GM21360 (cell line): Measurements from ENCODE around the gene SATB2.
A peak's percentile ranks its signal among the peaks of the same experiment; 100 is the strongest.

Experiments
- ATAC-seq: cut with Tn5 transposase; IDR thresholded peaks from one replicate; pipeline ENCODE4 v1.9.1; 2021; ENCODE audit warnings: mild to moderate bottlenecking, moderate library complexity; ENCODE audit not compliant: unreplicated experiment

SATB2 gene

GRCh38 chr2:199466692-199467065 lies 8.9 kb upstream of the SATB2 start:
- no peak for ATAC-seq

GRCh38 chr2:199465988-199466691 lies 8.4 kb upstream of the SATB2 start:
- ATAC-seq: no peak

DNA sequence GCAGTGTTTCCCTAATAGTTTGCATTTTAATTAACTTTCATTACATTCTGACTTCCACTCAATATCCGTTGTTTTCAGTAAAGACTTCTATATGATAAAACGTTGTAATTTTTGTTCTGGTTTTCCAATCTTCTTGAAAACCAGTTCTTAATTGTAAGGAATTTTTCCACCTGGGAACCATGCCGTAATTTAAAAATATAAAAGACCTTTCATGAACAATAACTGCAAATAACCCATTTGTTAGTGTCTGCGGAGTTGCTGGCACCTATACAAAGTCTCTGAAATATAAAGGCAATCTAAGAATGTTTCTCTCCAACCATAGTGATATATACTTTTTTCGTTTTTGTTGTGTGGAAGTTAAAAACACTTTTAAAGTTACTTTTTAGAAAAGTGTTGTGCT lies 7.7 kb upstream of the SATB2 start:
- ATAC-seq: no peak

DNA sequence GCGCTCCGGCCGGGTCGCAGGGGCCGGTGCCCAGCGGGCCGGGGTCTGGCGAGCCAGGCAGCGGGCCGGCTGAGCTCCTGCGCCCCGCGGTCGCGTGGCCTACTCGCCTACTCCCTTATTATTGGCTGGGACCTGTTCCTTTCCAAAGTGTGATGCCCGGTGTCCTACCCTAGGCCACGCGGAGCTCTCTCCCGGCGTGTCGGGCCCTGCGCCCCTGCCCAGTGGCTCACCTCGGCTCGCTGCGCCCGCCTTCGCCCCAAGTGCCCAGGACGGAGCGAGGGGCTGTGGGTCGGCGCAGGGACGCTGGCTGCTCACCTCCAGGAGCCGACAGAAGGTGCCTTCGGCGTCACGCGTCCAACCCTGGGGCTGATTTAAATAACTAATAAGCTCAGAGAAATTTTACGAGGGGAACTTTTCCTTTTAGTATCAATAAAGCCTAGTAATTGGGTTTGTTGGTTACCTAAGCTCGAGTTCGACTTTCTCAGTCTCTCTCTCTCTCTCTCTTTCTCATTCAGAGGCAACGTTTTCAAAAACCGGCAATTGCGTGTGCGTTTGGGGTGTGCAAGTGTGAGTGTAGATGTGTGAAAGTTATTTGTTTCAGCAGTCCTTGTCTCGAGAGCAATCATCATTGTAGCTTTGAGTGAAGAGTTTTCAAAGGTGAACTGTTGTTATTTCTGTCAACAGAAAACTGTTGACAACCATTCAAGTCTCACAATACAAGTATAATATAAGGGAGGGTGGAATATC lies 7.0 kb upstream of the SATB2 start:
- no peak for ATAC-seq

DNA sequence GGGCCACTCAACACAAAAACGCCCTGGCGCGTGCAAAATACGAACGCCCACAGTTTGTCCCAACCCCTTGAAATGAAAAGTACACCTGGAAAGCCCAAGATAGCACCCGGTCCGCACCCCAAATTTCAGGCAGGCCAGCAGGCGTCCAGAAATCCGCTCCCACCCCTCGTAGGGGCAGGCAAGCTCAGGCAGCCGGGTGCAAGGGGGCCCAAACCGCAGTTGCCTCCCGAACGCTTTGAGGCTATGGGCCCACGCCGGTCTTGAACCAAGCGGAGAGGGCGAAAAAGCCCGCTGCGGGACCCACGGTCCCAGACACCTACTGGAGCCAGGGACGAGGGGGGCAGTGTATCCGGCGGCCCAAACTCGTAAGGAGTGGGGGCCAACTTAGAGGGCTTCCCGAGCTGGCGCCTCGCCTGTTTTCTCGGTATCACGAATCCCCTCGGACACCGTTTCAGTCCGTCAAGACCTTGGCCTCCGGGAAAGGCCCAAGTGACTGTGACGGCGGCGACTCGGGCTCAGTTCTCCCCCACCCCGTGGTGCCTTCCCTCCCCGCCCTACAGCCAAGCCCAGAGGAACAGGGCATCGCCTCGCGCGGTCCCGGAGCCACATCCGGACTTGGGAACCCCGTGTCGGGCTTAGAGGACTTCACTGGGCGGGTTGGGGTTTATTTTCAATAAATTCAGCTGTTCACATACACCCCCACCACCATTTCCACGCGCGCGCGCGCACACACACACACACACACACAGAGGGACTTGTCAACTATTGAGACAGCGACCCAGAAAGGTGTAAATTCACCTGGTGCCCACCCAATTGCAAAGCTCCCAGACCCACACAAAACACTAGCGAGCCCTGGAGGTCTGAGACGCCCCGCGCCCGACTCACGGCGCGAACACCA lies 6.2 kb upstream of the SATB2 start:
- no peak for ATAC-seq

DNA sequence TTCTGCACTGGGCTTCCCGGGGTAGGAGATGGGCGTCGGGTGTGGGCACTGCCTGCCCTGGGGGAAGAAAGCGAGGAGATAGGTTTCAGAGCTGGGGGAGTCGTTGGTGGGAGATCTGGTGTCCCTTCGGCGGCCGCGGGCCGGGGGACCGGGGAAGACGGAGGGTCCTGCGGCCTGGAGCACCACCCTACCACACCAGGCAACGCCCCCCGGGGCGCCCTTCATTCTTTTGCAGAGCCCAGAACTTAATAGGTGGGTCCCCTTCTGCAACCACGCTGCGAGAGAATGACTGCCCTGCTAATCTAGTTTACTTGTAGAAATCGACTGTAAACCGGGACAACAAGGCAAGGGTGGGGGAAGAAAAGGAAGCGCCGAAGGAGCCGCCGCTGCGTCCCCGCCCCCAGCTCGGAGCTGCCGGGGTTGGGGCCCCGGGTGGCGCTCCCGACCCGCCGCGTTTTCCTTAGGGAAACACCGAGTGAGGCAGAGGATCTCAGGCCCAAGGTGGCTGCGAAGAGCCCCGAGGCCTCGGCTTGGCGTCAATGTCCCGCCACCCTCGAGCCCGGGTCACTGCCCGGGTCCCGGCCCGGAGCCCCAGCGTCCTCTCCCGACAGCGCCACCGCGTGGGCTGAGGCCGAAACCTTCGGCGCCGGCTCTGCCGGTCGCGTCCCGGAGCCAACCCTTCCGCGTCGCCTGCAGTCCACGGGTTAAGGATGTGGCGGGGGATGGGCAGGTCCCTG lies 5.4 kb upstream of the SATB2 start:
- ATAC-seq: peak; percentile 41

DNA sequence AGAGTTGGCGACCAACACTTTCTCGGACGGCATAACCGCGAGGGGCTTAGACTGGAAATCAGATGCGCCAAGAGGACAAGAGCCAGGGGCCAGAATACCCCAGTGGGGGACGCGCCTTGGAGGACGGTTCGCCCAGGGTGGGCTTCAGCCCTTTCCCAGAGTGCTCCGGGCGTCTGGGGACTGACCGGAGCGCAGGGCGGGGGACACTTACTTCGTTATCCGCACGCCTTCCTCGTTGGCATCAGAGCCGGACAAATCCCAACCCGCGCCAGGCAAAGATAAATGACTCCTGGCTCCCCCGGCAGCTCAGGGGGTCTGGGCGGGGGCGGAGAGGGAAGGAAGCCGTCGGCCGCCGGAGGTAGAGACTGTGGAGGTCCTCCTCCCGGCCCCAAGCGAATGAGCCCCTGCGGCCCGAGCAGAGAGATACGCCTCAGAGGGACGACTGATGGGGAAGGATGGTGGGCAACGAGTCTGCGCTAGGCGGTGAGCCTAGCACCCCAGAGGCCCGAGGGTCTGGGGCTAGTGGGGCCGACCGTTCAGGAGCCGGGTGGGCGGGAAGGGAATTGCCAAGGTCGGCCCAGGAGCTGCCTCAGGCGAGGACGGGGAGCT lies 4.7 kb upstream of the SATB2 start:
- ATAC-seq: no peak

DNA sequence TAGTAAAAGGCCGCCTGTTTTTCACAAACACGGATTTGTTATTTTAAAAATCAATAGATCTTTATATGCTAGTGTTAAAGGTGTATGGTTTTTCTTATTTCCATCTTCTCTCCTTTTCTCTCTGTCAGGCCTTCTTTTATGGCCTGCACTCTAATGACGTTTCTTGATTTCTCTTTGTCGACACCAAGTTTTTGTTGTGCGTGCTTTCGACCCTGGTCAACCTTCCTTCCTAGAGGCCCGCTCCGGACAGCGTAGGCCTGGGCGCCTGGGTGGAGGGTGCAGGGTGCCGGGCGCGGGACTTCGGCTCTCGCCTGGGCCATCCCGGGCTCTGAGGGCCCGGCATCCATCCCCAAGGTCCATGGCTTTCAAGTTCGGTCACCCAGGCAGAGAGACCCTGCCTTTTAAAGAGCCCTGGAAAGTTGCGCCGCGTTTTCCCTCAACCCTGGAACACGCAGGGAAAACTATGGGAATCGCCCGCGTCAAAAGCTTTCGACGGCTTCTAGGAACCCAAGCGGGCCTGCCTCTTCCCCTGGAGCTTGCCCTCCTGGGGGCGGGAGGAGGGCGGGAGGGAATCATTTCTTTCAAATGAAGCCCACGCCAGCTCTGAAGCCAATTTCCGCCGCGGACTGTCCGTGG lies 4.1 kb upstream of the SATB2 start:
- no peak for ATAC-seq

- ATAC-seq: no peak
Measured at GRCh38 chr2:199460846-199461710, 3.3 kb upstream of the SATB2 start.

DNA sequence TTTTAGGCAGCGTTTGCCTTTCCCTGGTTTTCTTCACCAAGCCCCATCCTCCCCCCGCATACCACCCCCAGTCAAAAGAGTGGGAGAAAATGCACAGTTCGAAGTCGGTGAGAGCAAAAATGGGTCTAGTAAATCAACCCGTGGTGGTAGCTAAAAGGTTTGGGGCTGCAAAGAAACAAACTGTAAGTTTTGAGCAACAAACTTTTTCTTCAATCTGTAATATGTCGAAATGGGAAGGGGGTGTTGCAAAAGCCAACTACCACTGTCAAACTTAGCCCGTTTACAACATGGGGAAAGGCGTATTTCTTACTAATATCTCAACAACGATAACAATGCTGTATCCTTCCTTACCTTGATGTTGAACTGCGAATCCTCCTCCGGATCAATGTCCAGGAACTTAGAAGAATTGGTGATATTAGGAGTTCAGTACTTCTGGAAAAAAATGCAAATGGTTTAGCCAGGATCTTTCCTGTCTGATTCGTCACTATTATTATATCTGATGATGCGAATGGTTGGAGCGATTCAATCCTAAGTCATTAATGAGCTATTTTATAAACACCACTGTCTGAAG lies 2.4 kb upstream of the SATB2 start:
- no peak for ATAC-seq

DNA sequence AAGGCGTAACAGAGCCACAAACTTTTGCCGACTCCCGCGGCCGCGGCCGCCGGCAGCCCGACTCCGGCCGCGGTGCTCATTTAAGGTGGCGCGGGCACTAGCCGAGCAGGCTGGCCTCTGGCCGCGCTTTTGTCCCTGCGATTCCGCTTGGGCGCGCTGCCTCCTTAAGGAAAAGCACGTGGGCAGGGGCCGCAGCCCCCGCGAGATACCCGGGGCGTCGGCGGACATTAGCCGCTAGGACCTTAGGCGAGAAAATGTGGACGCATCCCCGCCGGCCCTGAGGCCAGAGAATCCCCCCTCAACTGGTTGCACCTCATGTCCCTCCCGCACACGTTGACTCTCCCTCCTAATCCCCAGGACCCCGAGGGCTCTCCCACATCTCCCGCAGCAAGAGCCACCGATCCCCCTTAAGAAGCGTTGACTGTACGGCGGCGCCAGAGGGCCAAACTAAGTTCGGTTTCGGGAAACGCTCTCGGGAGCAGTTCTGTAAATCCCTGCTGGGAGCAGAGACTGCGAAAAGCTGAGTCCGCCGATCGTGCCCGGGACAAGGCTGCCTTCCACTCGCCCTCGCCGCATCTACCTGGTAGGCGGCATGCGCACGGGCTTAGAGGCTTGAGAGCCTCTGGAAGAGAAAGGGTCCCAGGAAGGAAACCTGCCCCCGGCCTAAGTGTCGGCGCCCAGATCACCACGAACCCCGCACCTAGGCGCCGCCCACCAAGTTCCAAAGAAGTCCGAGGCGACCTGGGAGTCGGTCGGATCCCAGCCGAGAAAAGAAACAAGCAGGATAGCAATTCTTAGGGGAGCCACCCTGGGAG lies 1.8 kb upstream of the SATB2 start:
- peak; percentile 34 for ATAC-seq

DNA sequence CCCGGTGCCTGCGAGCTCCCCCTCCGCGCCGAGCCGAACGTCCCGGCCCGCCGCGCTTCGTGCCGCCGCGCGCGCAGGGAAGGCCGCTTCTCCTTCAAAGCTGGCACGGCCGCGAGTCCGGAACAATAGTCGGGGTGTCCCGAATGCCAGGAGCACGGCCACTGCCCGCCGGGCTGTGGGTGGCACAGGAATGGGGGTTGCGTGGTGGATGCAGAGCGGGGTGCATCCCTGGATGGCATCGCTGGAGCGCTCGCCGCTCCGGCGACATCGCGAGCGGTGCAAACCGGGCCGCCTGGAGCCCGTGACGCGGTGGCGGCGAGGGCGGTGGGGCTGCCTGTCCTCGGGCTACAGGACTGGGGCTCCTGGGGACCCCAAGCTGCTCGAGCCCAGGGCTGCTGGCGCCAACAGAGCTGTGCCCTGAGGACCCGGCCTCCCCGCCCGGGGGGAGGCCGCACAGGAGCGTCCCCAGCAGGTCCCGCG lies 1.1 kb upstream of the SATB2 start:
- peak; percentile 29 for ATAC-seq

DNA sequence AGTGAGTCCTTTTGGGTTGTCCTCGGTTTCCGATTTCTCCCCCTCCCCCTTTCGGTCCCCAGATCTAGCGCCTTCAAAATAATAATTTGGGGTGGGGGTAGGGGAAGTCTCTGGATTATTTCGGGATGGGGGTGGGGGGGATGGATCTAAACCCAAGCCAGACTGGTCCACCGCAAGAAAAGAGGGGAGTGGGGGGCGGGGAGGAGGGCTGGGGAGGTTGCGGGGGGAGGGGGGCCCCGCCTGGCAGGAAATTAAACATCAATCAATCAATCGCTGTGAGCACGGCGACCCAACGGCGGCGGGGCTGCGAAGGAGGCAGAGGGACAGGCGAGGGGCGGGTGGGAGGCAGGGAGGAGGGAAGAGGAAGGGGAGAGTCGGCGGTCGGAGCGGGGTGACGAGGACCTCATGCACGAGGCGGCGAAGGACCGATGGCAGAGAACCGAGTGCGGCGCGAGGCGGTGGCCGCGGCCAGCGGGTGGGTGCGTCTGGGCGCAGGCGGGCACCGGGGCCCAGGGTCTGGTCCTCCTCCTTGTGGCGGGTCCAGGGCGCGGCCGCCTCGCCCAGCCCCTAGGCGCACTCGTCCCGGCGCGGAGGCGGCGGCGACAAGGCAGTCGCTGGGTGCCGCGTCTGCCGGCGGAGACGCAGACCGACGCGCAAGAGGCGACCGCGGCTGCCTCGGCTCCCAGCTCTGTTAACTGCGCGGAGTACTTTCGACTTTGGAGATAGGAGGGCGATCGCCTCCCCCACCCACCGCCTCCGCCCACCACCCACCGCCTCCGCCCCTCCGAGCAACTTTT lies 468 bp upstream of the SATB2 start:
- ATAC-seq: no peak

- no peak for ATAC-seq
Measured at GRCh38 chr2:199456383-199457146, 1.2 kb downstream of the SATB2 start.

GRCh38 chr2:199455545-199456382 lies 2.0 kb downstream of the SATB2 start:
- ATAC-seq: peak; percentile 42
